HG03159 (cell line): ENCODE results near the gene HDDC2.
"Not testable (repeated sequence)": the region's sequence is repeated elsewhere in the genome, so short reads cannot be mapped to it uniquely, and the experiment has no call there.

ENCODE experiments used
- ATAC-seq: cut with Tn5 transposase; IDR thresholded peaks from one replicate; pipeline ENCODE4 v1.9.1; 2021; ENCODE audit warnings: mild to moderate bottlenecking, moderate library complexity; ENCODE audit not compliant: unreplicated experiment

Gene HDDC2

DNA sequence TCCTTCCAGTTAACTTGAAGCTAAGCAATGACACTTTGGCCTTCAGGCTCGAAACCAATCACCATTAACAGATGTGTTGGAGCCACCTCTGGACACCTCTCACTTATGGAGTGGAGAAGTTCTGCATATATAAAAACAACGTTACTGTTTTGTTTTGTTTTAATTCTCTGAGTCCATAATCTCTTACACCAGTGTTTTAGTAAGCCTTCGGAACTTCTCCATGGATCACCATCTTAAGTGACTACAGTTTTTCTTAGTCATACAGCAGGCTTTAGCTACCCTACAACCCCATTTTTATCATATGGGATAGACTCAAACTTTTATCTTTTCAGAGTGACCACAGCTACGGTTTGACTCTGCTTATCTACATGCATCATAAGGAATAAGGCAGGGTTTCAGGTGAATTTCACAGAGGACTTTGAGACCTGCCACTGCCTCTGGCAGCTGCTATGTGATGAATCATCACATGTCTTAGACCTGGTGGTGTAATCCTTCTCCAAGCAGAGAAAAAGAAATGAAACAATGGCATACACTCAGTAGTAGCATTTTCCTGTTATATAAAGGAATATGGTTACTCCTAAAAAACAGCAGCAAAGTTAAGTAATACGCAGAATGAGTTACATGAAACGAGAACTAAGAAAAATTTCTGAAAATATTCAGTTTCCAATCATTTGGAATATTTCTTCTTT lies 5.5 kb upstream of the HDDC2 start:
- ATAC-seq: no peak

DNA sequence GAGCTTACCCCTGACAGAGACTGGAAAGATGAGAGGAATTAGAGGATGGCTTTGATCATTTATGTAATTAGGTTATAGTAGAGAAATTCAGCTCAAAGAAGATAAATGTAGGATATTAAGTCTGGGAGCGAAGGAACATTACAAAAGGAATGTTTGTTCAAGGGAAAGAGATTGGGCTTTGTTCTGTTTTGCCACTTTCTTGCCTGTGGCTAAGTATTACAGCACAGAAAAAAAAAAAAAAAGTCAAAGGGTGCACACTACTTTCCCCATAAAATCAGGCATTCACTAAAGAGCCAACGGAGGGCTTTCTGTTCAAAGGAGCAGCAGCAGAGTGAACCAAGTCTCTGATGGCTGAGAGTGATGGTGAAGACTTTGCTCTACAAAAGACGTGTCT lies 5.0 kb upstream of the HDDC2 start:
- ATAC-seq: no peak

DNA sequence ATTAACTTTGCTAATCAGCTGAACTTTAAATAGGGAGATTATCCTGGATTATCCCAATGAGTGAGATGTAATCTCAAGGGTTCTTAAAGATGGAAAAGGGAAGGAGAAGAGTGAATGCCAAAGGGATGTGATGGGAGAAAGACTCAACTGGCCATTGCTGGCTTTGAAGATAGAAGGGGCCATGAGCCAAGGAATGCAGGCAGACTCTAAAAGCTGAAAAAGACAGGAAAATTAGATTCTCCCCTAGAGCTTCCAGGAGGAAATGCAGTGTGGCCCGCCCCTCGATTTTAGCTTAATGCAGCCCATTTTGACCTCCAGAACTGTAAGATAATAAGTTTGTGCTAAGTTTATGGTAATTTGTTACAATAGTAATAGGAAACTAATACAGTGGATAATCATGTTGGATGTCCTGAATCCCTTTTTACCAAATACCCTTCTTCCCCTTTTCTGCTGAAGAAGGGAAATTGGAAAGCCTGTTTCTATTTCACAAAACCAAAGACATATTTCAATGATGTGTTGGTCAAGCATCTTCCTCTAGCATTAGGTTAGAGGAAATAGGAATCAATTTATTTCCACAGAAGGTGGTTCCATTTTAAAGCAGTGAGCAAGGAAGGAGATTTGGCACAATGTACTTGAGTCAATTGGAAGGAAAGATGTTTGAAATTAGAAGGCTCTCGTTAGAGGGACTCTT lies 3.3 kb upstream of the HDDC2 start:
- ATAC-seq: no peak

DNA sequence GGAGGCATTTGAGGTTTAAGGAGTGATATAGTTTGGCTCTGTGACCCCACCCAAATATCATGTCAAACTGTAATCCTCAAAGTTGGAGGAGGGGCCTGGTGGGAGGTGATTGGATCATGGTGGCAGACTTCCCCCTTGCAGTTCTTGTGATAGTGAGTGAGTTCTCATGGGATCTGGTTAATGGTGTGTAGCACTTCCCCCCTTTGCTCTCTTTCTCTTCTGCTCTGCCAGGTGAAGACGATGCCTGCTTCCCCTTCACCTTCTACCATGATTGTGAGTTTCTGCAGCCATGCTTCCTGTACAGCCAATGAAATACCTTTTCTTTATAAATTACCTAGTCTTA lies 1.7 kb upstream of the HDDC2 start:
- ATAC-seq: no peak

DNA sequence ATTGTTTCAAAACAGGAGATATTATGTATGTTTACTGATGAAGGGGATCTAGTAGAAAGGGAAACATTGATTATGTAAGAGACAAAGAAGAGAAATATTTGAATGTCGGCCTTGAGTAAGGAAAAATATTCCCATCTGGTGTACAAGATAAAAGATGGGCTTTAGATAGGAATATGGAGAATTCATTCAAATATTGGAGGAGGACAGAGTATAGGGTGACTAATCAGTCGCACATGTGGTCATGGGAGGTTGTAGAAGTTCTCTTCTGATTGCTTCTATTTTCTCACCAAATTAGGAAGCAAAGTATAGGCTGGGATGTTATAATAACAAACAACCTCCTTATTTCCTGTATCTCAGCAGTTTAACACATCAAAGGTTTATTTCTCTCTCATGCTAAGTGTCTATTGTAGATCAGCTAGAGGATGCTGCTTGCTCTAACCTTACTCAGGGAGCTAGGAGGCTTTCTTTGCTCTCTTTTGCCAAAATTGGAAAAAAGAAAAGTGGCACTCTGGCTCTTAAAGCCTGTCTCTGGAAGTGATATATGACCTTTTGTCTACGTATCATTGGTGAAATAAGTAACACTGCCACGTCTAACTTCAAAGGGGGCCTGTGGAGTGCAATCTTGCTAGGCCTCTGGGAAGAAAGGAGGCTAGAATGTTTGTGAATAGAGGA lies 1.2 kb upstream of the HDDC2 start:
- no peak for ATAC-seq

DNA sequence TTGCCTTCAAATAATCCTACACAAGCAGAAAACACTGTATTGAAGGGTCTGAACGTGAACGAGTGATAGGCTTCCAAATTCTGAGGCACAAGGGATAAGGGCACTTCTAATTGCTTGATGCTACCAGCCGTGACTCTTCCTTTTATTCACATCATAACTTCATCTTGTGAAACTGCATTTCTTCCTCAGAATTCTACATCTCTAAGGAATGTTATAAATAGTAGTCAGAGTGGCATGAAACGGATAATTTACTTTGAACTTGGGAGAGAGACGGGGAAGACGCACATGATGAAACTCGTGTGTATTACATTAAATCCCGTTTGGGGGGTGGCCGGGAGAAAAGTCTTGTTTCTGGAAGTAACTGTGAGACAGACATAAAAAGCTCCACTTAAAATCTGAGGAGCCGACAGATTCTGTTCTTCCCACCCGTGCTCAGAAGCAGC lies 754 bp downstream of the HDDC2 start:
- ATAC-seq: no peak

DNA sequence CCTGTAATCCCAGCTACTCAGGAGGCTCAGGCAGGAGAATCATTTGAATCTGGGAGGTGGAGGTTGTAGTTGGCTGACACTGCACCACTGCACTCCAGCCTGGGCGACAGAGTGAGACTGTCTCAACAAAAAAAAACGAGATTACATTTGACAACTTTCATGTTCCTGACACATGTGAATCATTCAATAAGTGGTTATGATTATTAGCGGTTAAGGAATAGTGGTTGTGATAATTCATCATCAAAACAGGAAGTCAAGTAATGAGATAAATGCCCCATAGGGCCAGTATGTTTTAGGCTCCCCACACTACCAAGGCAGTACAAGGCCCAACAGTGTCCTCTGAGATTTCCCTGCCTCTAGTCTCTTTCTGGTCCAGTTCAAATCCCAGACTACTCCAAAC lies 2.5 kb downstream of the HDDC2 start:
- ATAC-seq: no peak

DNA sequence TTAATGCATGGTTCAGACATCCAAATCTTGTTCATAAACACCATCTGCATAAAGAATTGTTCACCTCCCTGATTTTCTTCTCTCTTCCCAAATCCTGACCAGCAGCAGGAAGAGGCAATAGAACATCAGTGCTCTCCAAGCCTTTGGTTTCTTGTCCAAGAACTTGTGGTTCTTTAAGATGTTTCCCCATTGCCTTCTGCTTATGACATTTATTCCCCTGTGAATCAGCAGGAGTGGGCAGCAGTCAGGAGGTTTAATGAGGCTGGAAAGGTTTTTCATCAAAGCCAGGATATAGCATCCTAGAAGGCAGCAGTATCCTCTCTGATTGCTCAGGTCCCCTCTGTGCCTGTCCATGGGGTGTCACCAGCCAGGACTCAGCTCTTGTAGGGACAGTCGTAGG lies 5.3 kb downstream of the HDDC2 start:
- no peak for ATAC-seq

DNA sequence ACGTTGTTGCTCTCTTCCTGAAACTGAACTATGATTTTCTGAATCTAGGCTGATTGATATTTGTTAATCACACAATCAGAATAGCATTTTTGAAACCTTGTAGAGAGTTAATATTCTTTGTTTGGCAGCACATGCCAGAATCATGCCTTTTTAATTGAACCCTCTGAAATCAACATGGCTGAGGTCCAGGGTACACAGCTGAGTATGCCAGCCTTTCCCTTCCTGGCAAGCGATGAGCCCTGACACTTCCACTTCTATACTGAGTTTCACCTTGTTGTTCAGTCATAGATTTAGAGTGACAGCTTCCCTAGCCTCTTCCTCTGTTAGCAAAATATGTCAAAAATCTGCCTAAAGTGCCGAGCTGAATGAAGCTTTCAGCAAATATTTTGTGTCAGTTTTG lies 6.8 kb downstream of the HDDC2 start:
- no peak for ATAC-seq

DNA sequence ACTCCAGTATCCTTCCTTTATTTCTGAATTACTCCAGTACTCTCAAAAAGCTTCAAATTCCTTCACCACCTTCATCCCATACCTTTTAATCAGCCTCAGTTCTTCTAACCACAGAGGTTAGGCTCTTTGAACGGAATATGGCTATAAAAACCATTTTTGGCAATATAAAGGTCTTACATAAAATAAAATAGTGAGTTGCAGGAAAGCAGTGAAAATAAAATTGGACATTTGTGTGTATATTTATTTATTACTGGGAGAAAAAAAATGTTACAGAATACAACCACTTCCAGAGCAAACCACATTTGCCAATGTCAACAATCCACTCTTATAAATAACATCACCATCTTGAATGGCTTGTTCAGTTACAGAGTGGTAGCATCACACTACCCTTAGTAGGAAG lies 7.7 kb downstream of the HDDC2 start:
- ATAC-seq: no peak

DNA sequence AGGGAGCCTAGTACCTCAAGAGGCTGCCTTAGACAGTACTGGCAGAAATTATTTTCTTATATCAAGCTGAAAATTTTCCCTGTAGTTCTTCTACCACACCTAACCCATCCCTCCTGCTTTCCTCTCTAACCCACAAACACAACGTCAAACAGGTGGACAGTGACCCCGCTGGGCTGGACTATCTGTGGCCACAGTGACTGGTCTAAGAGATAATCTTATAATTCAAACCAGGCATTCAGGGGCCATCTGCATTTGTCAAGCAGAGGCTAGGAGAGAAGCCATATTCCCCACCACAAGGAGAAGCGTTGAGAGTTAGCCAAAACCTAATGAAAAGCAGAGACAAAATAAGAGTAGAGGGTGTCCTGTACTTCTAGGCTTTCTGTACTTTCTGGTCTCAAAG lies 8.2 kb downstream of the HDDC2 start:
- no peak for ATAC-seq

DNA sequence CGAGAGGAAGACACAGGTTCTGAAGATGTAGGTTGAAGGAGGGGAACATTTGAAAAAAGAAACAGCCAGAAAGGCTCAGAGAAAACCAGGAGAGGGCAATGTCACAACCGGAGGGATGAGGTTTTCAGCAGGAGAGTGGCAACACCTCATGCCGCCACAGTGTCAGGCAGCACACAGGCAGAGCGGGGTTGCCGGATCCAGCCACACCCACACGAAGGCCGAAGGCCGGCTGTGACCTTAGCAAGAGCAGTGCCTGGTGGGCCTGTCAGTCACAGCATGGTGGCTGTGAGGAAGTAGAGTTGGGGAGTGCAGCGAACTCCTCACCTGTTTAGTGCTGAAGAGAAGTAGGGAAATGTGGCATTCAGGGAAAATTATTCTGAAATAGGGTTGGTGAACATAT lies 14.0 kb downstream of the HDDC2 start:
- no peak for ATAC-seq

DNA sequence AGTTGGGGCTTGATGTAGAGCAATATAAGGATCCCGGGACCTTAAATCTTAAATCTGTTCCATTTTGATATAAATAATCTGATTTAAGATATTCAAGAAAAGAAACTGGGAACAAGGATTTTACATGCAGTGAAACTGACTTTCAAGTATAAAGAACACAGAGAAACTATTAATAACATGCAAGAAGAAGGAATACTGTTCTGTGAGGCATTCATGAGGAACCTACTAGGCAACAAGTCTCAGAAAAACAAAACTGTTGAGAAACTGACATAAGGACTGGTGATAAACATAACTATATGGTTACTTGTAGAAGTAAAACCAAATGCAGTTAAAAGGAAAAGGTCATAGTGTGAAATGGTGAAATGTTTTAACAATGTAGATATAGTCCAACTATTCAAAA lies 15.8 kb downstream of the HDDC2 start:
- ATAC-seq: no peak

DNA sequence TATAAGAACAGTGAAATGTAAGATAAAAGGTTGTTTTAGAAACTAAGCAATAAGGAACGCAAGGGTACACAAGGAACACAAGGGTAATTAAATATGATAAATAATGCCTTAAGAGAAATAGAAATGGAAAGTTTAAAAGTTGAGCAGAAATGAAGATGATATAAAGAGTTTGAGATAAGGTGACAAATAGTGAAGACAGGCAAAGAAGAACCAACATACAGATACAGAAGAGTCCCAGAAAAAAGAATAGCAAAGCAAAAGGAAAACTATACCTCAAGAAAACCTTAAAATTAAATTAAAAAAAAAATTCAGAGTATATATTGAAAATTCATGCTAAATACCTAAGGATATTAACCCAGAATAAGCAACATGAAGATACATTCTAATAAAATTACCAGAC lies 16.4 kb downstream of the HDDC2 start:
- ATAC-seq: no peak

DNA sequence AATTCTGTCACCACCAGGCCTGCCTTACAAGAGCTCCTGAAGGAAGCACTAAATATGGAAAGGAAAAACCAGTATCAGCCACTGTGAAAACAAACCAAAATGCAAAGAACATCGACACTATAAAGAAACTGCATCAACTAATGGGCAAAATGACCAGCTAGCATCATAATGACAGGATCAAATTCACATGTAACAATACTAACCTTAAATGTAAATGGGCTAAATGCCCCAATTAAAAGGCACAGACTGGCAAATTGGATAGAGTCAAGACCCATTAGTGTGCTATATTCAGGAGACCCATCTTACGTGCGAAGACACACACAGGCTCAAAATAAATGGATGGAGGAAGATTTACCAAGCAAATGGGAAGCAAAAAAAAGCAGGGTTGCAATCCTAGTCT lies 19.3 kb downstream of the HDDC2 start:
- ATAC-seq: not testable (repeated sequence)

DNA sequence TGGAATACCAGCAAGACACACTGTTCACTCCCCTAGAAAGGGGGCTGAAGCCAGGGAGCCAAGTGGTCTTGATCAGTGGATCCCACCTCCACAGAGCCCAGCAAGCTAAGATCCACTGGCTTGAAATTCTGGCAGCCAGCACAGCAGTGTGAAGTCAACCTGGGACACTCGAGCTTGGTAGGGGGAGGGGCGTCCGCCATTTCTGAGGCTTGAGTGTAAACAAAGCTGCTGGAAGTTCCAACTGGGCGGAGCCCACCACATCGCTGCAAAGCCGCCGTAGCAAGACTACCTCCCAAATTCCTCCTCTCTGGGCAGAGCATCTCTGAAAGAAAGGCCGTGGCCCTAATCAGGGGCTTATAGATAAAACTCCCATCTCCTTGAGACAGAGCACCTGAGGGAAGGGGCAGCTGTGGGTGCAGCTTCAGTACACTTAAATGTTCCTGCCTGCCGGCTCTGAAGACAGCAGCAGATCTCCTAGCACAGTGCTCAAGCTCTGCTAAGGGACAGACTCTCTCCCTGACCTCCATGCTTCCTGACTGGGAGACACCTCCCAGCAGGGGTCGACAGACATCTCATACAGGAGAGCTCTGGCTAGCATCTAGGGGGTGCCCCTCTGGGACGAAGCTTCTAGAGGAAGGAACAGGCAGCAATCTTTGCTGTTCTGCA lies 21.3 kb downstream of the HDDC2 start:
- ATAC-seq: not testable (repeated sequence)

DNA sequence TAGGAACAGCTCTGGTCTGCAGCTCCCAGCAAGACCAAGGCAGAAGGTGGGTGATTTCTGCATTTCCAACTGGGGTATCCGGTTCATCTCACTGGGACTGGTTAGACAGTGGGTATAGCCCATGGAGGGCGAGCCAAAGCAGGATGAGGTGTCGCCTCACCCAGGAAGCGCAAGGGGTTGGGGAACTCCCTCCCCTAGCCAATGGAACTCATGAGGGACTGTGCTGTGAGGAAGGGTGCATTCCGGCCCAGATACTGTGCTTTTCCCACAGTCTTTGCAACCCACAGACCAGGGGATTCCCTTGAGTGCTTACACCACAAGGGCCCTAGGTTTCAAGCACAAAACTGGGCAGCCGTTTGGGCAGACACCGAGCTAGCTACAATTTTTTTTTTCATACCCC lies 21.8 kb downstream of the HDDC2 start:
- ATAC-seq: no peak

DNA sequence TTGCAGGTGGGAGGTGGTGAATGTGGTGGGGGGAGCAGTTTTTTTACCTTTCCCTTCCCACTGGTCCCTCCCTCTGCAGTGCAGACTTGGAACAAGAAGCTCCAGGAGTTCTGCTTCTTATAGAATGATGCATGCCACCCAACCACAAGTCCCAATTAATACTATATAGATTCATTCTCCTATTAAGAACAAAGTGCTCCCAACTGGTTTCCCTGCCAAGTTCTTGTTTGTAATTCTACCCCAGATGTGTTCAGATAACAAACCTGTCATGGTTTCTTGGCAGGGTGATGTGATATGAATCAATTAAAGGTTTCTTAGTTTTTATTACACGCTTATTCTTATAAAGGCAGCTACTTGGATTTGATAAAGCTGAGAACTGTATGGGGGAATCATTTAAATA lies 23.9 kb downstream of the HDDC2 start:
- ATAC-seq: no peak

DNA sequence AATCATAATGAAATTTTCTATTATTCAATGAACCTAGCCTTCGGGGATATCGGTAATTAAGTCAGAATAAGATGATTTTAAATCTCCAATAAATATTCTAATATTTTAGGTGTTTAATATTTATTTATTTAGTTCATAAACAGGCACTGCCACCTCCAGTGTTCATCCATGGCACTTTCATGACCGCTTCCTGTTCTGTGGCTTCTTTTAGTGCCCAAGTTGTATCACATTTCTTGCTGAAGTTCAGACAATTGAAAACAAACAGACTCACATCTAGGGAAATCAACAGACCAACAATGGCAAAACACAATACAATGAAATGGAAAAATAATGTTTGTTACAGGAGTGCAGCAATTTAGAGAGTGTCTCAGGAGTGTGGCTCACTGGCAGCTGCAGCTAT lies 26.0 kb downstream of the HDDC2 start:
- ATAC-seq: no peak

DNA sequence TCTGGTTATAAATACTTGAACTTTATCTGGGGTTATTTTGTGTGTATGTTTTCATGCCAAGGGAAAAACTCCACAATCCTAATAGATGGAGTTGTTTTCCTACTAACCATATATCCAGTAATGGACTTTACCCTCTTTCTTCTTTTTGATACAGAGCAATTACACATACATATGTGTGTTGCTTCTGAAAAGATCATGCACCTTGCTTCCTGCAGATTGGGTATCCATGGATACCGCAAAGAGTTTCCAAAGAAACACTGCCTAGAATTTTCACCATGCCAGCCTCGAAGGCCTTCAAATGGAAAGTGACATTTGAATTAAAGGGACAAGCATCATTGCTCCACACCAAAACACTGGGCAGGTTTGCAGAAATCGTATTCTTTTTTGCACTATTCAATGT lies 26.8 kb downstream of the HDDC2 start:
- no peak for ATAC-seq

DNA sequence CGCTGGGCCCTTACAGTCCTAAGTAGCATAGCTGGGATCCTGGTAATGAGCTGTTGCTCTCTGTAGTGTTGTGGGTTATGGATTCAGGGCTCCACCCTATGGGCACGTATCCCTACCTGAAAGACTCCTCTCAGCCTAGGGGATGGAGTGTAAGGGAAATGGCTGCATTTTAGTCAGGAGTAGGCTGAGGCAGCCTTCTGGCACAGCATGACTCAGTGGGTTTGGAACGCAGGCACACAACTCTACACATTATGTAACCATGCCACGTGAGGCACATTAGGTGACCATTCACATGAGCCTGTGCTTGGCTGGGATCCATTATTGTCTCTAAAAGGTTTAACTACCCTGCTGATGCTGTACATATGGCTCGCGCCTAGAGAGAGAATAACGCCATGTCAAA lies 27.8 kb downstream of the HDDC2 start:
- ATAC-seq: no peak

DNA sequence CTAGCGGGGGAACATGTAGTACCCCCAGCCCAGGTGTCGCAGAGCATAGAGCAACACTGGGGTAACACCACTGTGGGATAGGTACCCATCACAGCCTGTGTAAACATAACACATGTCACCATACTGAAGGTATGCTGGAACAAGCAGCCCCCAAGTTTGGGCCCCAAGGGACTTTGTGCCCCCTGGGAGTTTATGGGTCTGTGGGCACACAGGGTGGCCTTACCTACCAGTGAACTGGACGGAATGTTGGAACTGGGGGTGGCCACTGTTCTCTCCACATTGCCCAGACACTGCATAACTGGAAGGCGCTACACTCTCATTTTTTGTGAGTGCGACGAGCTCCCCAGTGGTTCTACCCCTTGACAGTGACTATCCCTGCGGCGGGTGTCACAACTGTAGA lies 28.5 kb downstream of the HDDC2 start:
- no peak for ATAC-seq
